Neural cell (in vitro differentiated cells): Measurements from ENCODE around the gene ZNF653. TPM values are rescaled to one million over a fixed set of nuclear protein-coding genes. Genes with fewer than 3 reads are reported as not detected.
A peak's percentile ranks its signal among the peaks of the same experiment; 100 is the strongest.

Source experiments
- H2AFZ ChIP-seq: fragments of 200-600, 300-800 bp; sonication (generic), shearing (Covaris generic); 2 replicates; pipeline ENCODE4 v1.6.0; 2014; ENCODE audit warnings: low read depth, mild to moderate bottlenecking, antibody characterized with exemption, low read length, moderate library complexity
- H3F3A ChIP-seq: fragments of 200-600 bp; shearing (Covaris generic); 2 replicates; pipeline ENCODE4 v1.6.1; 2016; ENCODE audit warnings: mild to moderate bottlenecking, moderate library complexity, mixed read lengths, antibody characterized with exemption, low read length; ENCODE audit not compliant: insufficient read depth, poor library complexity, severe bottlenecking
- H3K27ac ChIP-seq: fragments of 200-600, 300-800 bp; sonication (generic), shearing (Covaris generic); 2 replicates; pipeline ENCODE4 v1.5.1; 2014; ENCODE audit warnings: mild to moderate bottlenecking, low read length, moderate library complexity
- H3K27me3 ChIP-seq: fragments of 300-800, 200-600 bp; sonication (generic), shearing (Covaris generic); 2 replicates; pipeline ENCODE4 v1.6.0; 2014; ENCODE audit warnings: mild to moderate bottlenecking, low read depth, low read length, moderate library complexity; ENCODE audit not compliant: insufficient read depth
- H3K36me3 ChIP-seq: fragments of 300-800, 200-600 bp; sonication (generic), shearing (Covaris generic); 2 replicates; pipeline ENCODE4 v1.5.1; 2014; ENCODE audit warnings: mild to moderate bottlenecking, antibody characterized with exemption, low read length, moderate library complexity; ENCODE audit not compliant: insufficient read depth
- H3K4me2 ChIP-seq: fragments of 300-800, 200-600 bp; sonication (generic), shearing (Covaris generic); 2 replicates; pipeline ENCODE4 v1.6.0; 2014; ENCODE audit warnings: mild to moderate bottlenecking, low read length
- H3K4me3 ChIP-seq: fragments of 300-800, 200-600 bp; sonication (generic), shearing (Covaris generic); 2 replicates; pipeline ENCODE4 v1.5.1; 2014; ENCODE audit warnings: mild to moderate bottlenecking, low read length, moderate library complexity
- H3K79me2 ChIP-seq: fragments of 200-600 bp; shearing (Covaris generic); replicated peaks from 2 replicates; pipeline ENCODE4 v1.6.0; 2014; ENCODE audit warnings: mild to moderate bottlenecking, low read length, moderate library complexity; ENCODE audit not compliant: insufficient read depth
- H3K9ac ChIP-seq: fragments of 300-800, 200-600 bp; sonication (generic), shearing (Covaris generic); 2 replicates; pipeline ENCODE4 v1.6.1; 2016; ENCODE audit warnings: mild to moderate bottlenecking, low read length, mixed read lengths
- H3K9me2 ChIP-seq: fragments of 200-600 bp; shearing (Covaris generic); 2 replicates; pipeline ENCODE4 v1.6.1; 2016; ENCODE audit warnings: mild to moderate bottlenecking, low read length, mixed read lengths; ENCODE audit not compliant: insufficient read depth
- H3K9me3 ChIP-seq: fragments of 200-600, 300-800 bp; sonication (generic), shearing (Covaris generic); 2 replicates; pipeline ENCODE4 v1.6.1; 2016; ENCODE audit warnings: mild to moderate bottlenecking, mixed run types, low read length, moderate library complexity, mixed read lengths
- H4K20me1 ChIP-seq: fragments of 200-600 bp; shearing (Covaris generic); 2 replicates; pipeline ENCODE4 v1.6.1; 2016; ENCODE audit warnings: mild to moderate bottlenecking, mixed run types; ENCODE audit not compliant: insufficient read depth
- EP300 ChIP-seq: fragments of 450-650 bp; conservative IDR thresholded peaks from 2 replicates; pipeline ENCODE4 v1.6.1; 2014; ENCODE audit warnings: antibody characterized with exemption, mild to moderate bottlenecking, moderate library complexity; ENCODE audit not compliant: poor library complexity, severe bottlenecking
- EZH2 ChIP-seq: fragments of 200-600, 300-800 bp; shearing (Covaris generic), sonication (generic); IDR thresholded peaks from 2 replicates; pipeline ENCODE4 v1.6.1; 2014; ENCODE audit warnings: antibody characterized with exemption, low read length, borderline replicate concordance, mild to moderate bottlenecking; ENCODE audit not compliant: insufficient read depth, poor library complexity, severe bottlenecking
- MXI1 ChIP-seq: fragments of 450-650 bp; conservative IDR thresholded peaks from 2 replicates; pipeline ENCODE4 v1.6.1; 2014; ENCODE audit warnings: antibody characterized with exemption, mild to moderate bottlenecking; ENCODE audit not compliant: poor library complexity, severe bottlenecking
- POLR2AphosphoS5 ChIP-seq: IDR thresholded peaks from 2 replicates; pipeline ENCODE4 v1.6.1; 2012
- RAD21 ChIP-seq: fragments of 450-650 bp; conservative IDR thresholded peaks from 2 replicates; pipeline ENCODE4 v1.6.1; 2014; ENCODE audit warnings: antibody characterized with exemption, mild to moderate bottlenecking, moderate library complexity
- REST ChIP-seq: IDR thresholded peaks from 2 replicates; pipeline ENCODE4 v1.6.1; 2012; ENCODE audit warnings: borderline replicate concordance
- SMC3 ChIP-seq: fragments of 450-650 bp; conservative IDR thresholded peaks from 2 replicates; pipeline ENCODE4 v1.6.1; 2014; ENCODE audit warnings: antibody characterized with exemption, mild to moderate bottlenecking, moderate library complexity; ENCODE audit not compliant: poor library complexity
- TAF1 ChIP-seq: IDR thresholded peaks from 2 replicates; pipeline ENCODE4 v1.6.1; 2012; ENCODE audit warnings: low read depth
- polyA plus RNA-seq: library from polyadenylated mRNA; depleted of rRNA; stranded (reverse); fragments of >200 nt; gene quantifications from 2 replicates; pipeline ENCODE4 v1.2.3, GENCODE V29; 2014
- TF ChIP-seq, protein P1 (sequence below): fragments of 450-650 bp; IDR thresholded peaks from 2 replicates; pipeline ENCODE4 v1.5.1; 2014; ENCODE audit warnings: antibody characterized with exemption, mild to moderate bottlenecking, moderate library complexity; ENCODE audit not compliant: poor library complexity, severe bottlenecking

The ZNF653 gene
- polyA plus RNA-seq, 1 donor from 2014 or later, result 16.5 TPM

- Histone ChIP-seq H3K9me3 (no peaks in the 10 kb centered on the region), H3K9me2 (no peaks in the 10 kb centered on the region), H3K36me3 (no peaks in the 10 kb centered on the region), H4K20me1 (no peaks in the 10 kb centered on the region), H3K27ac (peak overlapping the region; percentile 73), H3K27me3 (no peaks in the 10 kb centered on the region), H3F3A (no peaks in the 10 kb centered on the region), H3K9ac (peak overlapping the region; percentile 72), H2AFZ (peak overlapping the region; percentile 40), H3K79me2 (peaks cover 37% of the 10 kb centered on the region), H3K4me3 (peak overlapping the region; percentile 93), H3K4me2 (peak overlapping the region; percentile 35)
- no peak for TF ChIP-seq MXI1
- no peak for TF ChIP-seq TAF1
- peak; percentile 60 for TF ChIP-seq POLR2AphosphoS5
- TF ChIP-seq, protein P1, sequence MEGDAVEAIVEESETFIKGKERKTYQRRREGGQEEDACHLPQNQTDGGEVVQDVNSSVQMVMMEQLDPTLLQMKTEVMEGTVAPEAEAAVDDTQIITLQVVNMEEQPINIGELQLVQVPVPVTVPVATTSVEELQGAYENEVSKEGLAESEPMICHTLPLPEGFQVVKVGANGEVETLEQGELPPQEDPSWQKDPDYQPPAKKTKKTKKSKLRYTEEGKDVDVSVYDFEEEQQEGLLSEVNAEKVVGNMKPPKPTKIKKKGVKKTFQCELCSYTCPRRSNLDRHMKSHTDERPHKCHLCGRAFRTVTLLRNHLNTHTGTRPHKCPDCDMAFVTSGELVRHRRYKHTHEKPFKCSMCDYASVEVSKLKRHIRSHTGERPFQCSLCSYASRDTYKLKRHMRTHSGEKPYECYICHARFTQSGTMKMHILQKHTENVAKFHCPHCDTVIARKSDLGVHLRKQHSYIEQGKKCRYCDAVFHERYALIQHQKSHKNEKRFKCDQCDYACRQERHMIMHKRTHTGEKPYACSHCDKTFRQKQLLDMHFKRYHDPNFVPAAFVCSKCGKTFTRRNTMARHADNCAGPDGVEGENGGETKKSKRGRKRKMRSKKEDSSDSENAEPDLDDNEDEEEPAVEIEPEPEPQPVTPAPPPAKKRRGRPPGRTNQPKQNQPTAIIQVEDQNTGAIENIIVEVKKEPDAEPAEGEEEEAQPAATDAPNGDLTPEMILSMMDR, result peak; percentile 12
- no peak for TF ChIP-seq SMC3
- TF ChIP-seq EZH2, result no peak
- peak; percentile 16 for TF ChIP-seq REST
- TF ChIP-seq RAD21, result no peak
- TF ChIP-seq EP300, result no peak
These were observed 23.9 kb downstream of the ZNF653 start for GRCh38 chr19:11481534-11482383.

DNA sequence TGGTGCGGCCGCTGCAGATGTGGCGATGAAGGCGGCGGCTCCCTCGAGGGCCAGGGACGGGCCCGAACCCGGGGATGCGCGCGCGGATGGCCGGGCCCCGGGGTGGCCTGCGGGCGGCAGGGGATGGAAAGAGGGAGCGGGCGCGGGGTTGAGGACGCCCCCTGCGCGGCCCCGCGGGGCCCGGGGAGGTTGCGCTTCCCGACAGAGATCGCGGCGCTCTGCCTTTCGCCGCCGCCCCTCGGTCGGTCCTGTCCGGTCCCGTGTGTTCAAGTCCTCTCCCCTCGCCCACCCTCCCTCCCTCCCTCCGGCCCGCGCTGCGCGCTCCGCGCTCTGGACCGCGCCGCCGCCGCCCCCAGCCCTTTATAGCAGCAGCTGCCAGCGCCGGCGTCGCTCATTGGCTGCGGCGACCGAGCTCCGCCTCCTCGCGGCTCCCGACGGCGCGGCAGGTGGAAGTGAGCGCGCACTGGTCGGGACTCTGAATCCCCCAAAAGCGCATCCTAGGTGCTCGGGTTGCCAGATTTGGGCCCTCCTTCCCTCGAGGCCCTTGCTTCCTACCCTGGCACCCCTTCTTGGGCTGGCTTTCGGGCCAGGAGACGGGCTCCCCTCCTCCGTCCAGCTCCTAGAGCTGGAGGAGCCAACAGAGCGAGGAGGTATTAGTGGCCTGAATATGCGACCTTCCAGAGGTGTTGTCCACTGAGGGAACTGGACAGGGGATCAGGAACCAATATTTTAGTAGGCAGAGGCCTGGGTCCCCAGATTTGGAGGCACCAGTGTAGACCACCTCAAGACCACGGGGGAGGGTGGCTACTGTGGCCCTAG, 24.7 kb downstream of the ZNF653 start, which contains the start of gene ELAVL3:
TSS of gene ELAVL3 (minus strand) at position 332 of the 819 bp plus-strand sequence. CDS start 438 bp downstream, outside the sequence.
- TF ChIP-seq RAD21 (no peak), POLR2AphosphoS5 (peak; percentile 94), MXI1 (no peak), TAF1 (peak; percentile 81), REST (peak; percentile 67), EP300 (no peak), EZH2 (no peak), SMC3 (no peak)
- TF ChIP-seq, protein P1, result peak; percentile 47
- Histone ChIP-seq H3K9me3 (no peaks in the 10 kb centered on the region), H3K4me3 (peak within 1 kb of the TSS; percentile 93), H3K27ac (peak within 1 kb of the TSS; percentile 79), H3K36me3 (no peaks in the 10 kb centered on the region), H3K79me2 (peaks cover 44% of the 10 kb centered on the region), H3K27me3 (no peaks in the 10 kb centered on the region), H3F3A (no peaks in the 10 kb centered on the region), H4K20me1 (no peaks in the 10 kb centered on the region), H3K4me2 (no peak within 1 kb of the TSS), H2AFZ (no peak within 1 kb of the TSS), H3K9me2 (no peaks in the 10 kb centered on the region), H3K9ac (peak within 1 kb of the TSS; percentile 95)
